GM12801 (cell line): ENCODE data around the gene INO80B.

Experiments
- TF ChIP-seq, protein P1 (sequence below): IDR thresholded peaks from one replicate; pipeline ENCODE4 v1.5.1; 2011; ENCODE audit warnings: control low read depth; ENCODE audit not compliant: insufficient read length; ENCODE audit errors: extremely low read depth

INO80B gene

DNA sequence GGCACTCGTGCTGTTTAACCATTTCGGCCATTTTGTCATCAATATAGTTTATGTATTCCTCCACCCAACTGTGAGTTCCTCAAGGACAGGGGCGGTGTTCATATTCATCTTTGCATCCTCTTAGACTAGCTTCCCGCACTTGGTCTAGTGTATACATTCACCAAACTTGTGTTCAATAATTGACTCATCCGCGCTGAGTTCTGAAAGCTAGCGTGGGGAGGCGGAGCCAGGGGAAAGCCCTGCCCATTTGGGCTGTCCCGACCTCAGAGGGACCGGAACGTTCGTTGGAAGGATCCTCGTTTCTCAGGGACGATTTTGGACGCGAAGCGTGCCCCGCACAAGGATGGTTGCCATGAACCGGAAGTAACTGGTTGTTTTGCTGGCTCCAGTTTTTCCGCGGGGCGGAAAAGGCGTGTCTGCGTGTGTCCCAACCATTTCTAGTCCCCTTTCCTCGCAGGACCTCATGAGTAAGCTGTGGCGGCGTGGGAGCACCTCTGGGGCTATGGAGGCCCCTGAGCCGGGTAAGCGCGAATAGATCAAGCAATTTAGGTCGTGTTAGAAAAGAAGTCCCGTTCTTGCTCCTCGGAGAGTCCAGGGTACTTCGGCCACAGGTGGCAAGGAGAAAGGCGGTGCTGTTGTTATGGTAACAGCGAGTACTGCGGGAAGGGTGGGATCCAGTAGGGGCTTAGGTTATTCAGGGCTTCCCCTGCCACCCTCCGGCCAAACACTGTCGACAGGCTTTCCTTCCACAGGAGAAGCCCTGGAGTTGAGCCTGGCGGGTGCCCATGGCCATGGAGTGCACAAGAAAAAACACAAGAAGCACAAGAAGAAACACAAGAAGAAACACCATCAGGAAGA is at the start of gene INO80B:
INO80B (plus strand) TSS at position 434 of the 858 bp plus-strand sequence; CDS start at position 464, 30 bp downstream.
- TF ChIP-seq, protein P1, sequence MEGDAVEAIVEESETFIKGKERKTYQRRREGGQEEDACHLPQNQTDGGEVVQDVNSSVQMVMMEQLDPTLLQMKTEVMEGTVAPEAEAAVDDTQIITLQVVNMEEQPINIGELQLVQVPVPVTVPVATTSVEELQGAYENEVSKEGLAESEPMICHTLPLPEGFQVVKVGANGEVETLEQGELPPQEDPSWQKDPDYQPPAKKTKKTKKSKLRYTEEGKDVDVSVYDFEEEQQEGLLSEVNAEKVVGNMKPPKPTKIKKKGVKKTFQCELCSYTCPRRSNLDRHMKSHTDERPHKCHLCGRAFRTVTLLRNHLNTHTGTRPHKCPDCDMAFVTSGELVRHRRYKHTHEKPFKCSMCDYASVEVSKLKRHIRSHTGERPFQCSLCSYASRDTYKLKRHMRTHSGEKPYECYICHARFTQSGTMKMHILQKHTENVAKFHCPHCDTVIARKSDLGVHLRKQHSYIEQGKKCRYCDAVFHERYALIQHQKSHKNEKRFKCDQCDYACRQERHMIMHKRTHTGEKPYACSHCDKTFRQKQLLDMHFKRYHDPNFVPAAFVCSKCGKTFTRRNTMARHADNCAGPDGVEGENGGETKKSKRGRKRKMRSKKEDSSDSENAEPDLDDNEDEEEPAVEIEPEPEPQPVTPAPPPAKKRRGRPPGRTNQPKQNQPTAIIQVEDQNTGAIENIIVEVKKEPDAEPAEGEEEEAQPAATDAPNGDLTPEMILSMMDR = no peak

DNA sequence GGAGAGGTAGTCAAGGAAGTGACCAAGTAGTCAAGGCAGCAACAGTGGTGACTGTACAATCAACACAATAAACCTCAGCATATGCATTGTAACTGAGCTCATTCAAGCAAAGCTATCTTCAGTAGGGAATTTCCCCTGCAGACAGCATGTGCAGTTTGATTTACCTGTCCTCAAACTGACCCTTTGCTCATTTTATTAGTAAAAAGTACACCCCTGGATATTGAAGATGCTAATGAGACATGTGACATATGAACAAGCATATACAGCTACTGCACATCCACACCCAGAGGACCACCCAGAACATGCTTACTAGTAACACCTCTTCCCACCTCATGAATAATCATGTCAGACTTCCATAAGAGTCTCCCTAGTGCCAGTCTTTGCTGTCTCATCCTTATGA is 48.9 kb upstream of the INO80B start:
- TF ChIP-seq, protein P1 = no peak

DNA sequence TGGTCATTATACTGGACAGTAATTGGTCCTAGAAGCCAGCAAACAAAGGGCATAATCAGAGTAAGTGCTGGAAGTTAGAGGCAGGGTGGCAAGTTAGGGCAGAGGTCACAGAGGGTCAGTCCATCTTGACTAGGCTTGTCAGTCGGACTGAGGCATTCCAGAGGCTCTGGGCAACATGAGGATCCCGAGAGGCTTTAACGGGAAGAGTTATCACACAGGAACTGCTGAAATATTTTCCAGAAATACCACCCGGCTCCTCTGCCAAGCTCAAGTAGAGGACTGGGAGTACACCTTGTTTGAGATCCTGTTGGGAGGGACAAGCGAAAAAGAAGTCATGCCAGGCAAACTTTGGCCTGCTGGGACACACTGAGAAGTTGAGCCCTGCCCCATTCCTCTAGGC is 47.2 kb upstream of the INO80B start:
- TF ChIP-seq, protein P1 = no peak

DNA sequence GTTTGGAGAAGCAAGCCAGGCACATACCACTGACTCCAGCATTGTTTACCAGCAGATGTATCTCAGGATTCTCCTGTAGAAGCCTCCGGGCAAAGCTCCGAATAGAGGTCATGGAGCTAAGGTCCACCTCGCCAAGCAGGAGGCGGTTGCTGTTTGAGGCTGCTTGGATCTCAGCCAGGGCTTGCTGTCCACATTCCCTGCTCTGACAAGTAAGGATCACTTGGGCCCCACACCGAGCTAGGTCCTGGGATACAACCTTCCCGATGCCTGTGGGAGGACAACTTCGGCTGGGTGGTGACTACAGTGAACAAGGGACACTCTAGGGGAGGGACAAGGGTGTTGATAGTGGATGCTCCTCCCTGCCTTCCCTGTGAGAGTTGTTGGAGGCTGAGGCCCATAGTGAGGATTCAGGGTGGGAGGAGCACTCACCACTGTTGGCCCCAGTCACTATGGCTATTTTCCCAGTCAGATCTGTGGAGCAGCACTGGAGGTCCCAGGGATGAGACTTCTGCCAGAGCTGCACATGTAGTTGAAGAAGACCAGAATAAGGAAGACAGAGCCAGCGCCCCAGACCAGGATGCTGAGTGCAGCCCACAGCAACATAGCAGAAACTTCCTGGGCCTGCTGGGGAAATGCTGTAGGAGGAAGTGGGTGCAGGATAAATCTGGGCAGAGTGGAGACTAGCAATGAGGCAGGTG is 41.7 kb upstream of the INO80B start:
- TF ChIP-seq, protein P1 = no peak

DNA sequence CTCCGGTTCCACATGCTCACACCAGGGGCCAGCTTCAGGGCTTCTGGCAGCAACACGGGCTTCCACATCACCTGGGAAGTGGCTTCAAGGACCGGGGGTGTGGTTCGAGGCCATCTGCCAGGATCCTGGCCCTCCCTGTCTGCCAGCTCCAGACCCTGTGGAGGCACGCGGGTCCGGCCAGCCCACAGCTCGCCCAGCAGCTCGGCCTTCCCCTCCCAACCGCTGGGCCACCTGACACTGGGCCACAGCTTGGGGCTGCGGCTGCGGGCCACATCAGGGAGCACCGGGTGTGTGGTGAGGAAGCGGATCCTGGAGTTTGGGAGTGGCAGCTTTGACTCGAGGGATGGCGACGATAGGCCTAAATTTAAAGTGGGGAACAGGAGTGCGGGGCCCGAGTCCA is 40.4 kb upstream of the INO80B start:
- TF ChIP-seq, protein P1 = no peak

DNA sequence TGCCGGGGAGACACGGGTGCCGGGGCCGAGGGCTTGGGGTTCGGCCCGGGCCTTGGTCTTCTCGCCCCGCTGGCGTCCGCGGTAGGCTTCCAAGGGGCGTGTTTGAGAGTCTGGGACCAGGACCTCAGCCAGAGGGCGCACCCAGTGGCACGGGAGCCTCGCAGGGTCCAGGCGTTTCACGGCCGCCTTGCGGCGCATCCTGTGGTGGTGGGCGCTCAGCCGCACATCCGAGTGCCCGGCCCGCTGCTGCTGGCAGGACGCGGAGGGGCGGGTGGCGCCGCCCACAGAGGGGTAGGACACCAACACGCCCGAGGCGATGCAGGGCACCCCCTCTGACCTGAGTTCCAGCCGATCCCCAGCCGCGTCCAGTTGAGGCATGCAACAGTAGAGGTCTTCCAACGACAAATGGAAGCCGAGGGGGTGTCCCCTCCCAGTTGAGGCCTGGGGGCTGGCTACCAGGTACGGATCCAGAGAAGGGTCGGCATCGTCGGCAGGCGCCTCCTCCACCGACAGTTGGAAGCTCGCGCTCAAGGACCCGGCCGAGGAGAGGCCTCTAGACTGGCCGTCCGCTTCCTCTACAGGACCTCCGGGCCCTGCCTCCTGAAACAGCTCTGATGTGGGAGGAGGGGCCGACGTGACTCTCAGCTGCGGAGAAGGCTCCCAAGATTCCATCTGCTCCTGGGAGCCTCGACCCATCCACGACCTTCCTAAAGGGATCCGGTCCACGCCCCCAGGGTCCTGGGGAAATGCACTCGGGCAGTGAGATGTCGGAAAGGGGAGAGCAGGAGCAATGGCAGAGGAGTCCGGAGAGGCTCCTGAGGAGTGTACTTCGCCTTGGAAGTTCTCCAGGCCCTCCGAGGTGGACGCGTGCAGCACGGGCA is 39.8 kb upstream of the INO80B start:
- TF ChIP-seq, protein P1 = no peak
